Urinary bladder (tissue), 4 donors: Measurements from ENCODE around the gene SNRK. TPM values are rescaled to one million over a fixed set of nuclear protein-coding genes. Genes with fewer than 3 reads are reported as not detected.

Experiments used
- DNase-seq: peaks from one replicate; pipeline ENCODE4 v3.0.0-alpha.2; 2015; ENCODE audit errors: extremely low spot score
- H3K27ac ChIP-seq: one replicate; pipeline ENCODE4 v1.5.1; 2013; ENCODE audit warnings: low read depth, mild to moderate bottlenecking, moderate library complexity
- H3K36me3 ChIP-seq: one replicate; pipeline ENCODE4 v1.6.1; 2013; ENCODE audit warnings: mild to moderate bottlenecking, moderate library complexity; ENCODE audit not compliant: insufficient read depth
- H3K4me1 ChIP-seq: one replicate; pipeline ENCODE4 v1.6.1; 2013; ENCODE audit warnings: mild to moderate bottlenecking, moderate library complexity; ENCODE audit not compliant: insufficient read depth
- H3K4me3 ChIP-seq: one replicate; pipeline ENCODE4 v1.5.1; 2013; ENCODE audit warnings: low read depth, low read length
- WGBS: extraction: QIAGEN DNeasy Blood & Tissue Kit; methylation state at CpG from one replicate; pipeline ENCODE4 v1.1.7; 2013; 5-methylcytosine and 5-hydroxymethylcytosine counted together
- polyA plus RNA-seq: library from polyadenylated mRNA; stranded (reverse); fragments of 200-250 nt; gene quantifications from one replicate; pipeline ENCODE4 v1.2.3, GENCODE V29; 2013
- total RNA-seq: library from RNA; depleted of rRNA; stranded (reverse); fragments of >200 nt; gene quantifications from one replicate; pipeline ENCODE4 v1.2.3, GENCODE V29; 2014
- donor health status: healthy with polysubstance abuse.
- donor health status: healthy.

SNRK gene
- total and polyA plus RNA-seq, 2 donors, result 26.7 to 86.0 TPM

GRCh38 chr3:43304126-43304525, 17.8 kb downstream of the SNRK start:
- H3K36me3 ChIP-seq, result peaks cover 6% of the 10 kb centered on the region
- WGBS, result 88% methylated on average over 3 of the region's 3 CpGs
- no peak overlapping the region for H3K27ac ChIP-seq
- no peak overlapping the region for H3K4me3 ChIP-seq
- H3K4me1 ChIP-seq, result no peaks in the 10 kb centered on the region
- no peak for DNase-seq

- H3K4me3 ChIP-seq, result no peak overlapping the region
- peaks cover 6% of the 10 kb centered on the region for H3K36me3 ChIP-seq
- WGBS, result 88% methylated on average over 3 of the region's 3 CpGs
- no peak for DNase-seq
- no peak overlapping the region for H3K27ac ChIP-seq
- H3K4me1 ChIP-seq, result no peaks in the 10 kb centered on the region
Observed at GRCh38 chr3:43307226-43307625, 20.9 kb downstream of the SNRK start.

- 85% methylated on average over 2 of the region's 2 CpGs for WGBS
- Histone ChIP-seq H3K4me3 (no peak overlapping the region), H3K4me1 (no peaks in the 10 kb centered on the region)
Observed at GRCh38 chr3:43307649-43308048, 21.3 kb downstream of the SNRK start.

GRCh38 chr3:43309372-43310305, 23.3 kb downstream of the SNRK start:
- DNase-seq, result no peak
- Histone ChIP-seq H3K4me1 (no peaks in the 10 kb centered on the region), H3K36me3 (peaks cover 4% of the 10 kb centered on the region), H3K27ac (no peak overlapping the region), H3K4me3 (no peak overlapping the region)
- WGBS, result 92% methylated on average over 12 of the region's 12 CpGs

More at GRCh38 chr3:43307649-43308048, 21.3 kb downstream of the SNRK start:
- Histone ChIP-seq H3K27ac (no peak overlapping the region), H3K36me3 (peaks cover 6% of the 10 kb centered on the region)
- no peak for DNase-seq

GRCh38 chr3:43316783-43317460, 30.6 kb downstream of the SNRK start:
- 83% methylated on average over 4 of the region's 4 CpGs for WGBS
- Histone ChIP-seq H3K36me3 (no peaks in the 10 kb centered on the region), H3K27ac (no peak overlapping the region), H3K4me1 (peaks cover 2% of the 10 kb centered on the region), H3K4me3 (no peak overlapping the region)
- no peak for DNase-seq

- Histone ChIP-seq H3K36me3 (no peaks in the 10 kb centered on the region), H3K27ac (no peak overlapping the region), H3K4me3 (no peak overlapping the region), H3K4me1 (peaks cover 2% of the 10 kb centered on the region)
- DNase-seq, result no peak
- 74% methylated on average over 8 of the region's 8 CpGs for WGBS
Observed at GRCh38 chr3:43317461-43318316, 31.3 kb downstream of the SNRK start.

- Histone ChIP-seq H3K4me3 (no peak overlapping the region), H3K27ac (no peak overlapping the region), H3K4me1 (peaks cover 2% of the 10 kb centered on the region), H3K36me3 (no peaks in the 10 kb centered on the region)
- 89% methylated on average over 6 of the region's 6 CpGs for WGBS
- DNase-seq, result no peak
Observed at GRCh38 chr3:43319376-43319775, 33.0 kb downstream of the SNRK start.

GRCh38 chr3:43319794-43320193, 33.5 kb downstream of the SNRK start:
- DNase-seq, result no peak
- peaks cover 2% of the 10 kb centered on the region for H3K4me1 ChIP-seq
- no peak overlapping the region for H3K4me3 ChIP-seq
- WGBS, result 78% methylated on average over 3 of the region's 3 CpGs
- no peaks in the 10 kb centered on the region for H3K36me3 ChIP-seq
- no peak overlapping the region for H3K27ac ChIP-seq

- Histone ChIP-seq H3K4me1 (peaks cover 2% of the 10 kb centered on the region), H3K36me3 (no peaks in the 10 kb centered on the region), H3K4me3 (no peak overlapping the region), H3K27ac (no peak overlapping the region)
- no peak for DNase-seq
- whole genome bisulfite sequencing, result 92% methylated on average over 5 of the region's 5 CpGs
Observed at GRCh38 chr3:43320288-43320687, 33.9 kb downstream of the SNRK start.

GRCh38 chr3:43323541-43323940, 37.2 kb downstream of the SNRK start:
- Histone ChIP-seq H3K4me3 (no peak overlapping the region), H3K27ac (no peak overlapping the region), H3K36me3 (no peaks in the 10 kb centered on the region), H3K4me1 (peaks cover 2% of the 10 kb centered on the region)
- DNase-seq, result no peak
- WGBS, result 98% methylated on average over 1 of the region's 1 CpG

GRCh38 chr3:43326891-43327581, 40.7 kb downstream of the SNRK start:
- H3K36me3 ChIP-seq, result no peaks in the 10 kb centered on the region
- no peak for DNase-seq
- H3K4me1 ChIP-seq, result no peaks in the 10 kb centered on the region
- H3K27ac ChIP-seq, result no peak overlapping the region
- 23% methylated on average over 3 of the region's 3 CpGs for WGBS
- no peak overlapping the region for H3K4me3 ChIP-seq

- no peak overlapping the region for H3K4me3 ChIP-seq
- no peak overlapping the region for H3K27ac ChIP-seq
- H3K36me3 ChIP-seq, result no peaks in the 10 kb centered on the region
- DNase-seq, result no peak
- no peaks in the 10 kb centered on the region for H3K4me1 ChIP-seq
Observed at GRCh38 chr3:43327582-43327979, 41.2 kb downstream of the SNRK start.

GRCh38 chr3:43328653-43329052, 42.3 kb downstream of the SNRK start:
- Histone ChIP-seq H3K27ac (no peak overlapping the region), H3K36me3 (no peaks in the 10 kb centered on the region), H3K4me1 (no peaks in the 10 kb centered on the region), H3K4me3 (no peak overlapping the region)
- DNase-seq, result no peak
